Stimulated activated CD4-positive, alpha-beta T cell treated with anti-CD3 and anti-CD28 coated beads, Interleukin-4, amount 100 ng/mL, for 4 hours (primary cell): Measurements from ENCODE around the gene RAB4A.

Experiments used
- DNase-seq, 2 experiments: peaks; one replicate each; pipeline ENCODE4 v3.0.0-alpha.2; 2020

RAB4A gene

DNA sequence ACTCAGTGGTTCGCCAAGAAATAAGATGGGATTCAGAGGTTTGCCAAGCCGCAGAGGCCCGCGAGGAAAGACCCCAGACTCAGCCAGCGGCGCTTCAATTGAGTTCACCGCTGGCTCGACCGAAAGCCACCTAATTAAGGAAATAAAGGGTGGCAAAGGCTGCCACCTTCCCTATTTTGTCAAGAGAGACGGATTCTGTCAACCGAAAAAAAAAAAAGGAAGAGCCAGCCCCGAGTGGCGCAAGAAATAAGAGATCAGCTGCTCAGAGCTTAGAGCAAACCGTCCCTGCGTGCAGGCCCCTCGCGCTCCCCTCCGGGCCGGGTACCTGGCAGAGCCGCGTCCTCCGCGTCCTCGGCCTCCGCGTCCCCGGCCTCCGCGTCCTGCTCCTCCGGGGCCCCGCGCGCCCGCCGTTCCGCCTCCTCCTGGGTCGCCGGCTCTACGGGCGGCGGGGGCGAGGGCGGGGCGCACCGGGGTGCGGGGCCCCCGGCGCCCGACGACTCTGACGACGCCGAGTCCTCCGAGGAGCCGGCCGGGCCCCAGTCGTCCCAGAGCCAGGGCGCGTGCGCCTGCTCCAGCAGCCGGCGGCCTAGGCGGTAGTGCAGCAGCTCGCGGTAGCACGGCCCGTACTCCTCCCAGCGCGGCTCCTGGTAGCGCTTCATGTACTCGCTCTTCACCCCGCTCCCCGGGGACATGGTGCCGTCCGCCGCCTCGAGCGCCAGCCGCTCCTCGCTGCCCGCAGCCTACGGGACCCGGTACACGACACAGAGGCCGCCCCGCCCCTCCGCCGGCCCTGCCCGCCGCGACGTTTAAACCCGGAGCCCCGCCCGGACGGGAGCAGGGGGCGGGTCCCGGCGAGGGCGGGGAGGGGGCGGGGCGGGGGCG lies 71.1 kb downstream of the RAB4A start:
- DNase-seq = peak; percentile 72 to 76

DNA sequence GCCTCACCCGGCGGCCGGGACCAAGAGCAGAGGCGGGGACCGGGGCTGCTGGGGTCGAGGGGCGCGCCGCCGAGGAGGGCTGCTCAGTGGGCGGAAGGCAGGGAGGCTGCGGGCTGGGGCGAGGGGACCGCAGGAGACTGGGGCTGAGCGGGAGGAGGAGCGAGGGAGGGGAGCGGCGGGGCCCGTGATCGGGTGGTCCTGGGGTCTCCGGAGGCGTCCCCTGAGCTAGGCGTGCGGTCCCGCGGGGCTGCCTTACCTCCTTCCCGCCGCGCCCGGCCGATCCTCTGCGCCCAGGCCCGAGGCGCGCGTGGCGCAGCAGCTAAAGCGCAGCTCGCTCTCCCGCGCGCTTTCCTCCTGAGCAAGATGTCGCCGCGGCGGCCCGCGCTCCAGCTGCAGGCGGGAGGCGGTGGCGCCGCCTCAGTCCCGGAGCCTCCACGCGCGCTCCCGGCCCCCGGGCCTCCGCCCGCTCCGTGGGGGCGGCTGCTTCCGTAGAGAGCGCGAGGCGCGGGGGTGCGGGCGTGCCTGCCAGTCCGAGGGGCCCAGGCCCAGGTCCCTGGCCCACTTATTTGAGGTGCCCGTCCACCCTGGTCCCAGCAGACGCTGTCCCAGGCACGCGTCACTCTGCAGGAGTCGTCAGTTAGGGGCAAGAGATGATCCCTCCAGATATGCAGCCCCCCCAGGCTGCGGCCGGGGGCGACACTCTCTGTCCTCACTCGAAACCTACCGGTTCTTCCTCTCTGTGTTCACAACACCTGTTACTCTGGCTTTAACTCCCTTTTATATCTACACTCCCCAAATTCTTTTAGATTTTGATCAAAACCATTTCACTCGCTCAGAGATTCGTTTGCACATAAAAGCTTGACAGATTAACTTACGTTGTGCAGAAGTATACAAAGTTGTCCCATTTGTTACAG lies 72.0 kb downstream of the RAB4A start, which contains the start of gene CCSAP:
CCSAP (minus strand) TSS at position 392 of the 914 bp plus-strand sequence. CDS start 582 bp downstream, outside the sequence.
- DNase-seq = peak; percentile 47 to 58

DNA sequence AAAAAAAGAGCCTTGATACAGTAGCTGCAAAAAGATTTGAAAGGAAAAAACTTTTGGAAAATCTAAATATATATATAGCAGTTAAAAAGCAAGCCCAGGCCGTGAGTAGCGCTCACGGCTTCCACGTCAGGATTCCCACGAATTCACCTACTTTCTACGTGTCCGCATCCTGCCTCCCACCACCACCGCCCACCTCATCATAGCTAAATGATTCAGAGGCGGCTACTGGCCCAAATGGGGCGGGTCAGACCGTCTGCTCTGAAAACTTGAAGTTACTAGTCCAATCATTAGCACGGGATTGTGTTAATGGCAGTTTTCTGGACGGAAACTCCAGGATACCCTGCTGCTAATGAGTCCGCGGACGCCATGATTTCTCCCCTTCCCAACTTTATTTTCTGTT lies 73.2 kb downstream of the RAB4A start:
- DNase-seq = peak in 1 of 2 experiments; percentile 10

GRCh38 chr1:229344937-229345684 lies 74.2 kb downstream of the RAB4A start:
- no peak for DNase-seq

- no peak for DNase-seq
Measured at GRCh38 chr1:229347528-229347927, 76.6 kb downstream of the RAB4A start.

- no peak for DNase-seq
Measured at GRCh38 chr1:229349463-229350385, 78.8 kb downstream of the RAB4A start.

DNA sequence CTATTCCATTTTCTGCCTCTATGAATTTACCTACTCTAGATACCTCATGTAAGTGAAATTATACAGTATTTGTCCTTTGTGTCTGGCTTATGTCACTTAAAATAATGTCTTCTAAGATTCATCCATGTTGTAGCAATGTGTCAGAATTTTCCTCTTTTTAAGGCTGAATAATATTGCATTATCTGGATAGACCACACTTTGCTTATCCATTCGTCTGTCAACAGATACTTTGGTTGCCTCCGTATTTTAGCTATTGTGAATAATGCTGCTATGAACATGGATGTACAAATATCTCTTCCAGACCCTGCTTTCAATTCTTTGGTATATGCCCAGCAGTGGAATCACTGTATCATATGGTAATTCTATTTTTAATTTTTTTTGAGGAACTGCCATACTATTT lies 82.1 kb downstream of the RAB4A start:
- DNase-seq = no peak

GRCh38 chr1:229354226-229354625 lies 83.3 kb downstream of the RAB4A start:
- DNase-seq = no peak
